K562 (cell line): ENCODE measurements around the gene WDR27. TPM values are rescaled to one million over a fixed set of nuclear protein-coding genes. Genes with fewer than 3 reads are reported as not detected.

ENCODE experiments used
- ATAC-seq: fragments of 200-7000 bp; cut with Tn5 transposase; 3 replicates; pipeline ENCODE4 v1.9.1; 2020; ENCODE audit warnings: moderate library complexity
- BruUV-seq: library from RNA; stranded (reverse); fragments of 400-500 nt; replicated peaks from 2 replicates; lab custom pipeline; 2021; lab: Mats Ljungman, UMichigan
- CTCF ChIA-PET: fragments of 300-600 bp; formaldehyde crosslinking; extraction: SDS; loops from one replicate; lab custom pipeline; 2021; ENCODE audit warnings: low intra/inter-chr PET ratio; lab: Yijun Ruan, JAX
- POLR2A ChIA-PET: fragments of 300-600, 350-650 bp; sonication (Branson Sonifier 250); formaldehyde crosslinking; extraction: SDS; loops from one replicate; lab custom pipeline; 2021; ENCODE audit warnings: antibody characterized with exemption, inconsistent platforms; lab: Yijun Ruan, JAX
- DNase-seq, 4 experiments: peaks; one replicate each; pipeline versions ENCODE4 v3.0.0 to v3.0.0-alpha.2; 2011 to 2018; ENCODE audit warnings: low spot score in 3 of 4, mixed read lengths in 3 of 4; ENCODE audit errors: extremely low read depth in 1 of 4
- FAIRE-seq: peaks from 2 replicates; lab custom pipeline; 2011; peaks lifted over from hg19 to GRCh38; lab: Jason Lieb, UNC
- H2AFZ ChIP-seq: 2 replicates; pipeline ENCODE4 v1.6.0; 2011; ENCODE audit warnings: low read depth, low read length, control low read depth, inconsistent platforms
- H3K27ac ChIP-seq: fragments of 200-600 bp; 3 replicates; pipeline ENCODE4 v1.8.0; 2011; ENCODE audit warnings: low read depth, mild to moderate bottlenecking, control low read depth, inconsistent platforms, low read length, moderate library complexity, mixed read lengths; ENCODE audit errors: extremely low read depth
- H3K27me3 ChIP-seq, 2 experiments: fragments of 300-600 bp in 1 of 2; 2 replicates in 1 of 2; 3 replicates in 1 of 2; pipeline versions ENCODE4 v1.6.0 to v1.8.0; 2011; ENCODE audit warnings: inconsistent platforms in 2 of 2, low read length in 2 of 2, mild to moderate bottlenecking in 1 of 2, mixed read lengths in 1 of 2, moderate library complexity in 1 of 2; ENCODE audit not compliant: control insufficient read depth in 2 of 2, insufficient read depth in 2 of 2
- H3K36me3 ChIP-seq: fragments of 300-600 bp; 3 replicates; pipeline ENCODE4 v1.8.0; 2011; ENCODE audit warnings: mild to moderate bottlenecking, low read length, inconsistent platforms; ENCODE audit not compliant: control insufficient read depth, insufficient read depth
- H3K4me1 ChIP-seq, 2 experiments: fragments of 200-600 bp in 1 of 2; replicated peaks in 1 of 2; 2 replicates in 1 of 2; 3 replicates in 1 of 2; pipeline versions ENCODE4 v1.5.1 to v1.8.0; 2011; ENCODE audit warnings: inconsistent platforms in 2 of 2, low read length in 2 of 2, mild to moderate bottlenecking in 1 of 2, mixed read lengths in 1 of 2, moderate library complexity in 1 of 2; ENCODE audit not compliant: control insufficient read depth in 2 of 2, insufficient read depth in 2 of 2
- H3K4me2 ChIP-seq: 2 replicates; pipeline ENCODE4 v1.6.1; 2011; ENCODE audit warnings: low read length, control low read depth, inconsistent platforms, mixed read lengths; ENCODE audit not compliant: insufficient read depth
- H3K4me3 ChIP-seq: fragments of 200-600 bp; sonication (generic), shearing (Covaris generic); 2 replicates; pipeline ENCODE4 v1.5.1; 2016; ENCODE audit warnings: control low read depth, inconsistent platforms
- H3K79me2 ChIP-seq: fragments of 200-600 bp; 3 replicates; pipeline ENCODE4 v1.8.0; 2011; ENCODE audit warnings: low read length, inconsistent platforms; ENCODE audit not compliant: control insufficient read depth, insufficient read depth
- H3K9ac ChIP-seq, 2 experiments: 2 replicates each; pipeline versions ENCODE4 v1.6.0 to v1.6.1; 2011; ENCODE audit warnings: low read depth in 2 of 2, low read length in 2 of 2, control low read depth in 1 of 2, inconsistent platforms in 1 of 2, mild to moderate bottlenecking in 1 of 2, mixed read lengths in 1 of 2; ENCODE audit not compliant: insufficient read depth in 1 of 2
- H3K9me1 ChIP-seq: one replicate; pipeline ENCODE4 v1.6.0; 2011; ENCODE audit warnings: inconsistent platforms, mild to moderate bottlenecking, low read length, moderate library complexity; ENCODE audit not compliant: control insufficient read depth, insufficient read depth
- H3K9me3 ChIP-seq: replicated peaks from 2 replicates; pipeline ENCODE4 v1.5.1; 2011; ENCODE audit warnings: low read depth, low read length, inconsistent platforms; ENCODE audit not compliant: control insufficient read depth, insufficient read depth
- H4K20me1 ChIP-seq: replicated peaks from 2 replicates; pipeline ENCODE4 v1.6.1; 2011; ENCODE audit warnings: low read length, inconsistent platforms, mixed read lengths; ENCODE audit not compliant: control insufficient read depth, insufficient read depth
- CBX5 ChIP-seq: IDR thresholded peaks from 2 replicates; pipeline ENCODE4 v1.6.1; 2014; ENCODE audit warnings: low read depth, borderline replicate concordance
- HSF4 ChIP-seq: fragments of 250-450 bp; sonication (Bioruptor Pico); IDR thresholded peaks from 2 replicates; pipeline ENCODE4 v2.1.2; 2022; ENCODE audit warnings: mild to moderate bottlenecking, moderate library complexity, borderline replicate concordance
- NR1H2 ChIP-seq: sonication (generic); formaldehyde crosslinking; IDR thresholded peaks from 2 replicates; pipeline ENCODE4 v1.4.0; 2020; ENCODE audit warnings: mild to moderate bottlenecking, missing genetic modification reagents
- POLR2G ChIP-seq: fragments of 200-400 bp; formaldehyde crosslinking; IDR thresholded peaks from 2 replicates; pipeline ENCODE4 v1.6.1; 2017; ENCODE audit warnings: low read depth, mild to moderate bottlenecking, antibody characterized with exemption, low read length, moderate library complexity
- RBM25 ChIP-seq: fragments of 200-400 bp; formaldehyde crosslinking; IDR thresholded peaks from 2 replicates; pipeline ENCODE4 v1.6.1; 2018; ENCODE audit warnings: low read length, low read depth, moderate library complexity; ENCODE audit not compliant: severe bottlenecking
- ZFP30 ChIP-seq: fragments of 250-450 bp; sonication (Bioruptor Pico); IDR thresholded peaks from 2 replicates; pipeline ENCODE4 v1.8.0; 2022; ENCODE audit warnings: moderate library complexity, mild to moderate bottlenecking, inconsistent platforms, borderline replicate concordance
- WGBS: fragments of 100-300 bp; shearing (Covaris generic); methylation state at CpG from one replicate; pipeline ENCODE4 v1.1.6; 2016; ENCODE audit warnings: low coverage, mixed read lengths; ENCODE audit not compliant: insufficient coverage; ENCODE audit errors: missing lambda C conversion rate; 5-methylcytosine and 5-hydroxymethylcytosine counted together
- in situ Hi-C: fragments of 300-500 bp; cut with MboI; formaldehyde crosslinking; loops from 4 replicates; pipeline ENCODE4 v1.15.0; 2018; ENCODE audit warnings: inconsistent platforms, mixed read lengths
- intact Hi-C: fragments of 100-400 bp; cut with micrococcal nuclease; formaldehyde crosslinking; loops from 2 replicates; pipeline ENCODE4 v1.14.2; 2022
- polyA plus RNA-seq, 8 experiments: library from polyadenylated mRNA; depleted of rRNA in 4 of 8; stranded (reverse) in 5 of 8; unstranded in 3 of 8; fragments of >200 nt; fragmentation: Nextera tagmentation in 2 of 8; fragmentation: Illumina TruSeq in 1 of 8; extraction: Ambion mirVana in 2 of 8; extraction: Trizol in 1 of 8; gene quantifications; 2 replicates each; pipeline versions ENCODE4 v1.2.1 to v1.2.3, GENCODE V29; 2011 to 2014; ENCODE audit warnings: inconsistent platforms in 1 of 8, missing spikeins in 1 of 8
- total RNA-seq, 7 experiments: library from RNA; depleted of rRNA in 6 of 7; stranded (reverse); fragments of >200 nt in 6 of 7; fragmentation: Illumina TruSeq in 2 of 7; extraction: Trizol in 2 of 7; gene quantifications; 2 replicates each; pipeline versions ENCODE4 v1.2.1 to v1.2.3, GENCODE V29; 2011 to 2021; ENCODE audit warnings: low replicate concordance in 1 of 7

WDR27 gene
- total and polyA plus RNA-seq, 9 of the 15 experiments (the other 6 are each of a cell fraction or from before 2014, with no cell fraction given): 4.3 to 77.2 (median 22.7) TPM

- BruUV-seq: no TSS peak
- WGBS: 7% methylated on average over 30 of the region's 34 CpGs
- Histone ChIP-seq H3K9ac (no peak overlapping the region), H3K4me2 (no peak overlapping the region), H3K9me1 (no peaks in the 10 kb centered on the region), H3K27ac (no peak overlapping the region), H3K27me3 (no peaks in the 10 kb centered on the region), H3K4me3 (no peak overlapping the region), H4K20me1 (no peaks in the 10 kb centered on the region), H3K36me3 (no peaks in the 10 kb centered on the region), H3K79me2 (no peaks in the 10 kb centered on the region), H3K4me1 (no peaks in the 10 kb centered on the region), H3K9me3 (no peaks in the 10 kb centered on the region), H2AFZ (no peak overlapping the region)
- ChIA-PET POLR2A (interaction anchor here (0.5 kb wide), 1 partner anchor 18 kb away, joined by 4 read pairs; no protein-coding TSS in a partner anchor), CTCF (no interaction called here)
- no peak for DNase-seq
- ATAC-seq: no peak
- 0 out of 2 replicates have a peak, but pooled peaks have one; percentile 36 for TF ChIP-seq CBX5
- no peak for TF ChIP-seq HSF4 (CRISPR knock-in tag)
- peak; percentile 32; the same call in 1 of the 2 replicates for TF ChIP-seq POLR2G
- in situ Hi-C loops (no loop called here), intact Hi-C loops (no loop called here)
- FAIRE-seq: no peak
These were observed 221.9 kb downstream of the WDR27 start for GRCh38 chr6:169479783-169480495.

- 0% methylated on average over 1 of the region's 1 CpG for WGBS
- no peaks in the 10 kb centered on the region for H3K79me2 ChIP-seq
- H3K9ac ChIP-seq: no peak overlapping the region
- H3K4me3 ChIP-seq: no peak overlapping the region
- no peaks in the 10 kb centered on the region for H3K4me1 ChIP-seq
- FAIRE-seq (no peak), ATAC-seq (no peak), DNase-seq (no peak)
- POLR2A ChIA-PET: no interaction called here
- intact Hi-C loops: no loop called here
- no TSS peak for BruUV-seq
- no peaks in the 10 kb centered on the region for H3K27me3 ChIP-seq
- no peaks in the 10 kb centered on the region for H3K36me3 ChIP-seq
- CTCF ChIA-PET: no interaction called here
- no peak overlapping the region for H3K27ac ChIP-seq
- in situ Hi-C loops: no loop called here
- no peak overlapping the region for H2AFZ ChIP-seq
- no peak overlapping the region for H3K4me2 ChIP-seq
- H3K9me3 ChIP-seq: no peaks in the 10 kb centered on the region
- H3K9me1 ChIP-seq: no peaks in the 10 kb centered on the region
- no peaks in the 10 kb centered on the region for H4K20me1 ChIP-seq
- TF ChIP-seq RBM25: peak; percentile 72
- no peak for TF ChIP-seq NR1H2
- peak; percentile 53; the same call in 1 of the 2 replicates for TF ChIP-seq ZFP30 (CRISPR knock-in tag)
- TF ChIP-seq, all 486 proteins: peak for 2
These were observed 227.5 kb downstream of the WDR27 start for GRCh38 chr6:169474362-169474761.
